HUES48 (cell line): ENCODE measurements around the gene EEPD1.

ENCODE experiments used
- H3K27ac ChIP-seq: one replicate; pipeline ENCODE4 v1.7.0; 2013; ENCODE audit warnings: low read depth, low read length, inconsistent platforms
- H3K27me3 ChIP-seq: 2 replicates; pipeline ENCODE4 v1.6.1; 2013; ENCODE audit warnings: mild to moderate bottlenecking, low read length; ENCODE audit not compliant: control insufficient read depth, insufficient read depth
- H3K36me3 ChIP-seq: 2 replicates; pipeline ENCODE4 v1.6.1; 2013; ENCODE audit warnings: low read length; ENCODE audit not compliant: control insufficient read depth, insufficient read depth
- H3K4me1 ChIP-seq: 2 replicates; pipeline ENCODE4 v1.6.1; 2013; ENCODE audit warnings: mild to moderate bottlenecking, low read length; ENCODE audit not compliant: control insufficient read depth, insufficient read depth
- H3K4me3 ChIP-seq: 2 replicates; pipeline ENCODE4 v1.5.1; 2013; ENCODE audit warnings: mild to moderate bottlenecking, low read depth, low read length
- H3K9ac ChIP-seq: 2 replicates; pipeline ENCODE4 v1.6.1; 2013; ENCODE audit warnings: mild to moderate bottlenecking, low read depth, low read length, moderate library complexity
- H3K9me3 ChIP-seq: 2 replicates; pipeline ENCODE4 v1.6.1; 2013; ENCODE audit warnings: low read length; ENCODE audit not compliant: control insufficient read depth, insufficient read depth

Gene EEPD1

DNA sequence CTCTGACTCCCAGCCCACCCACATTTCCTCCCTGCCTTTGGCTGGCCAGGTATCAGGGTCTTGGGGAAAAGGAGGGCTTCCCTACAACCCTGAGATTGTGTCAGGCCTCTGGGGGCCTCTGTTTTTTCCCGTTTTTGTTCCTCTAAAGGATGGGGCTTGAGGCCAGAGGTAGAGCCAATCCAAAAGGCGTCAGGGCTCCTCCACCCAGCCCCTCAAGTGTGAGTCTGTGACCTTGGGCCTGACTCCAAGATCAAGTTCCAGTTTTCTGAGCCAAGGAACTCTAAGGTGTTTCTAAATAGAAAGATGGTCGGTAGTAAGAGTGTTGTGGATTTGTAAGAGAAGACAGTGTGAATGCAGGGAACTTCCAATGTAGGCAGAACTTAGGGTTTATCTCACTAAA lies 6.6 kb downstream of the EEPD1 start:
- no peak overlapping the region for H3K9ac ChIP-seq
- peaks cover 14% of the 10 kb centered on the region for H3K4me1 ChIP-seq
- H3K9me3 ChIP-seq = no peaks in the 10 kb centered on the region
- H3K4me3 ChIP-seq = no peak overlapping the region
- H3K27ac ChIP-seq = no peak overlapping the region
- H3K27me3 ChIP-seq = peaks cover 20% of the 10 kb centered on the region
- H3K36me3 ChIP-seq = no peaks in the 10 kb centered on the region

DNA sequence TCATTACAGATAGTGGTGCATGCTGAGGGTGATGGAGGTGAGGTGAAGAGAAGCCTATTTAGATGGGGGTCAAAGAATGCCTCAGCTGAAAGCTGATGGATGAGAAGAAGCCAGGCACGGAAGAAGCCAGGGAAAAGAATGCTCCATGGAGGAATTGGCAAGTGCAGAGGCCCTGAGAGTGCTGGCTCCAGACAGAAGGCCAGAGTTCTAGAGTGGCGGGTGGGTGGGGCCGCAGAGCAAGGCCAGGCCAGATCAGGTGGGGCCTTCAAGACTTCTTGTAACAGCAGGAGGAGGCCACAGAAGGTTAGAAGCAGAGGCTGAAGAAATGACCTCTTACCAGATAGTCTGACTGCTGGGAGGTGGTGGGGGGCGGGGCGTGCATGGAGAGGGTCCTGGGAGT lies 7.3 kb downstream of the EEPD1 start:
- Histone ChIP-seq H3K27me3 (peaks cover 19% of the 10 kb centered on the region), H3K9me3 (no peaks in the 10 kb centered on the region), H3K9ac (no peak overlapping the region), H3K36me3 (no peaks in the 10 kb centered on the region), H3K4me1 (peaks cover 10% of the 10 kb centered on the region; the same call in 1 of the 2 replicates), H3K4me3 (no peak overlapping the region), H3K27ac (no peak overlapping the region)

DNA sequence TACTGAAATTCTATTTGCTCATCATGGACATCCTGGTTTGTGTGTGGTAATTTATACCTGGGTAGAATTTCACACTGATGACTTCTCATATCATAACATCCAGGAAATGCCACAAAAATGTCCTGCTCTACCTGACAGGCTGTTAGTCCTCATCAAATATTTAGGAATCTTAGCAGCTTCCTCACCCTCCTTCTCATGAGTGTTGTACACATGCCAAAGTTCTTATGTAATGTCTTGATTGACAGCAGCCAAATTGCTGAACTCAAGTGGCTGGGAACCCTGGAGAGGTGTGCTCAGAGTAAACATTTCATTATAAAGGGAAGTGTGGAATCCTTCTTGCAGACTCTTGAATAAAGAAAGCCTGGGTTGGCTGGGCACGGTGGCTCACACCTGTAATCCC lies 8.9 kb downstream of the EEPD1 start:
- no peak overlapping the region for H3K9ac ChIP-seq
- H3K9me3 ChIP-seq = no peaks in the 10 kb centered on the region
- H3K27me3 ChIP-seq = peaks cover 19% of the 10 kb centered on the region
- no peaks in the 10 kb centered on the region for H3K36me3 ChIP-seq
- no peak overlapping the region for H3K4me3 ChIP-seq
- no peak overlapping the region for H3K27ac ChIP-seq
- H3K4me1 ChIP-seq = peaks cover 10% of the 10 kb centered on the region

DNA sequence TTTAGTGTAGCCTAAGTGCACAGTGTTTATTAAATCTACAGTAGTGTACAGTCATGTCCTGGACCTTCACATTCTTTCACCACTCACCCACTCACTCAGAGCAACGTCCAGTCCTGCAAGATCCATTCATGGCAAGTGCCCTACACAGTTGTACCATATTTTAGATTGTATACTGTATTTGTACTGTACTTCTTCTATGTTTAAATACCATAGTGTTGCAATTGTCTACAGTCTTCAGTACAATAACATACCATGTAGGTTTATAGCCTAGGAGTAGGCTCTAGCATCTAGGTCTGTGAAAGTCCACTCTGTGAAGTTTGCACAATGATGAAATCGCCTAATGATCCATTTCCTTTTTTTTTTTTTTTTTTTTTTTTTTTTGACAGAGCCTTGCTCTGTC lies 12.0 kb downstream of the EEPD1 start:
- Histone ChIP-seq H3K4me1 (peaks cover 10% of the 10 kb centered on the region), H3K9me3 (no peaks in the 10 kb centered on the region), H3K36me3 (no peaks in the 10 kb centered on the region), H3K4me3 (no peak overlapping the region), H3K27me3 (peaks cover 3% of the 10 kb centered on the region; the same call in 1 of the 2 replicates), H3K27ac (no peak overlapping the region), H3K9ac (no peak overlapping the region)

DNA sequence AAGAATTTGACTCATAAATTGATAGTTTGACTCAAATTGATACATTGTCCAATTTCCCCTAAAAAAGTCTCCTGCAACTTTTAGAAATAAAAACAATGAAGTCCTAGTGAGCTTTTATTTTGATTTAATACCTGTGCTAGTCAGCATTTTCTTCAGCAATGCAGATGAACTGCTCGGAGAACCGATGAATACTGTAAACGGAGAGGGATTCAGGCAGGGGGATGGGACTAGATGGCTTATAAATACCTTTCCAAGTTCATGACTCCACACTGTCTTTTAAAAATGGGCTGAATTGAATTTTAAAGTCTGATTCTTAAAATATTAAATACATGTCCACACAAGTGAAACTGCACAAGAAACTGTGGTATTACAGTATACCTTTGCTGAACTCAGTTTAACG lies 12.7 kb downstream of the EEPD1 start:
- Histone ChIP-seq H3K4me1 (peaks cover 10% of the 10 kb centered on the region), H3K4me3 (no peak overlapping the region), H3K27ac (no peak overlapping the region), H3K9me3 (no peaks in the 10 kb centered on the region), H3K36me3 (no peaks in the 10 kb centered on the region), H3K27me3 (peaks cover 3% of the 10 kb centered on the region; the same call in 1 of the 2 replicates), H3K9ac (no peak overlapping the region)

DNA sequence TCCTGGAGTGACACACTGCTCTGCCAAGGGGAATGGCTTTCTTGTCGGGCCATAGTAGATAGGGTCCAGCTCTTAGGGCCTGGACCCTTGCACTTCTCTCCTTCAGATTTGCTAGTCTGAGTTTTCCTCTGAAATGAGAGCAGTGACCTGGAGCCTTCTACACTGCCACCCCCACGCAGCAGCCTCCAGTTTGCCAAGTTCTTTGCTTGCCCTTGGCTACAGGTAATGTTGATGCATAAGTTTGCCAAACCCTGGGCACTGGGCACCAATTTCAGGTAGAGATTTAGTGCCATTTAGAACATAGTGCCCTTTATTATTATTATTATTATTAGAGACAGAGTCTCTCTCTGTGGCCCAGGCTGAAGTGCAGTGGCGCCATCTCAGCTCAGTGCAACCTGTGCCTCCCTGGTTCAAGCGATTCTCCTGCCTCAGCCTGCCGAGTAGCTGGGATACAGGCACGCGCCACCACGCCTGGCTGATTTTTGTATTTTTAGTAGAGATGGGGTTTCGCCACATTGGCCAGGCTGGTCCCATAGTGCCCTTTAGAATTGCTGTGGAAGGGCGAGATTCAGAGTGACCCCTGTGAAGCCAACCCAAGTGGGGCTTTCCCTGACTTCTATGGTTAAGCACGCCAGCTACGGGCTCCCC lies 14.5 kb downstream of the EEPD1 start:
- Histone ChIP-seq H3K4me3 (no peak overlapping the region), H3K4me1 (peaks cover 10% of the 10 kb centered on the region), H3K27me3 (peaks cover 3% of the 10 kb centered on the region; the same call in 1 of the 2 replicates), H3K9ac (no peak overlapping the region), H3K36me3 (no peaks in the 10 kb centered on the region), H3K27ac (no peak overlapping the region), H3K9me3 (no peaks in the 10 kb centered on the region)

- no peak overlapping the region for H3K27ac ChIP-seq
- H3K36me3 ChIP-seq = no peaks in the 10 kb centered on the region
- H3K4me3 ChIP-seq = no peak overlapping the region
- H3K27me3 ChIP-seq = no peaks in the 10 kb centered on the region
- no peaks in the 10 kb centered on the region for H3K9me3 ChIP-seq
- H3K4me1 ChIP-seq = peaks cover under 1% of the 10 kb centered on the region; the same call in 1 of the 2 replicates
- no peak overlapping the region for H3K9ac ChIP-seq
Measured at GRCh38 chr7:36171503-36171902, 18.4 kb downstream of the EEPD1 start.

DNA sequence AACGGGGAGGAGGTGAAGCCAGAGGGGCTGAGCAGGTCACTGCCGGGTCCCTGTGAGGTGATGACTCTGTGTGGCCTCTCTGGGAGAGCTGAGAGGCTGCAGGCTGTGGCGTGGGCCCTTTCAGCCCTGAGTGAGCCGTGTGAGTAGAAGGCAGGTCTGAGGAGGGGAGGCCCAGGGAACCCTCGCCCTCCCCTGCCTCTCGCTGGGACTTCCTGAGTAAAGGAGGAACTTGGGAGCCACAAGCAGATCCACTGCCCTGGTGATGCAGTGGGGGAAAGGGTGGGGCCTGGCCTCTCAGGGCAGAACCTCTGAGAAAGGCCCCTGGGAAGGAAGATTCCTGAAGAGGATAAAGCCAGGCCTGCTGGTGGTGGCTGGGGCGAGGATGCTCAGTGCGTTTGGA lies 22.8 kb downstream of the EEPD1 start:
- no peaks in the 10 kb centered on the region for H3K36me3 ChIP-seq
- no peak overlapping the region for H3K4me3 ChIP-seq
- H3K4me1 ChIP-seq = no peaks in the 10 kb centered on the region
- no peaks in the 10 kb centered on the region for H3K27me3 ChIP-seq
- H3K27ac ChIP-seq = no peak overlapping the region
- no peaks in the 10 kb centered on the region for H3K9me3 ChIP-seq
- no peak overlapping the region for H3K9ac ChIP-seq

GRCh38 chr7:36176697-36177096 lies 23.6 kb downstream of the EEPD1 start:
- Histone ChIP-seq H3K27ac (no peak overlapping the region), H3K4me1 (no peaks in the 10 kb centered on the region), H3K9ac (no peak overlapping the region), H3K9me3 (no peaks in the 10 kb centered on the region), H3K27me3 (no peaks in the 10 kb centered on the region), H3K36me3 (no peaks in the 10 kb centered on the region), H3K4me3 (no peak overlapping the region)

- H3K27me3 ChIP-seq = no peaks in the 10 kb centered on the region
- no peaks in the 10 kb centered on the region for H3K4me1 ChIP-seq
- H3K4me3 ChIP-seq = no peak overlapping the region
- H3K27ac ChIP-seq = no peak overlapping the region
- H3K9ac ChIP-seq = no peak overlapping the region
- H3K9me3 ChIP-seq = no peaks in the 10 kb centered on the region
- H3K36me3 ChIP-seq = no peaks in the 10 kb centered on the region
Measured at GRCh38 chr7:36180121-36180520, 27.1 kb downstream of the EEPD1 start.

- Histone ChIP-seq H3K27me3 (no peaks in the 10 kb centered on the region), H3K4me3 (no peak overlapping the region), H3K4me1 (no peaks in the 10 kb centered on the region), H3K27ac (no peak overlapping the region), H3K36me3 (no peaks in the 10 kb centered on the region), H3K9ac (no peak overlapping the region), H3K9me3 (no peaks in the 10 kb centered on the region)
Measured at GRCh38 chr7:36181668-36182067, 28.6 kb downstream of the EEPD1 start.
